Stimulated activated CD8-positive, alpha-beta memory T cell treated with anti-CD3 and anti-CD28 coated beads, Interleukin-4, amount 100 ng/mL, for 1 hour (primary cell): ENCODE results near the gene ARMC12.
"Not testable (repeated sequence)": the region's sequence is repeated elsewhere in the genome, so short reads cannot be mapped to it uniquely, and the experiment has no call there.

ENCODE experiments used
- DNase-seq, 2 donors: peaks; one replicate each; pipeline ENCODE4 v3.0.0-alpha.2; 2020; ENCODE audit warnings: low read depth in 2 of 2, low spot score in 1 of 2

ARMC12 gene

DNA sequence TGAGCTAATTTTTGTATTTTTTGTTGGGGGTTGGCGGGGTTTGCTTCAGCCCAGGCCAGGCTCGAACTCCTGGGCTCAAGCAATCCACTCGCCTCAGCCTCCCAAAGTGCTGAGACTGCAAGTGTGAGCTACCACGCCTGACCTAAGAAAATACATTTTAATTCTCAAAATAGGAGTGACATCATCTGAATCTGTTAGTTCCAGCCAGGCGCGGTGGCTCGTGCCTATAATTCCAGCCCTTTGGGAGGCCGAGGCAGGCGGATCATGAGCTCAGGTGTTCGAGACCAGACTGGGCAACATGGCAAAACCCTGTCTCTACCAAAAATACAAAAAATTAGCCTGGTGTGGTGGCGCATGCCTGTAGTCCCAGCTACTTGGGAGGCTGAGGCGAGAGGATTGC is 2.5 kb upstream of the ARMC12 start:
- DNase-seq: not testable (repeated sequence)

DNA sequence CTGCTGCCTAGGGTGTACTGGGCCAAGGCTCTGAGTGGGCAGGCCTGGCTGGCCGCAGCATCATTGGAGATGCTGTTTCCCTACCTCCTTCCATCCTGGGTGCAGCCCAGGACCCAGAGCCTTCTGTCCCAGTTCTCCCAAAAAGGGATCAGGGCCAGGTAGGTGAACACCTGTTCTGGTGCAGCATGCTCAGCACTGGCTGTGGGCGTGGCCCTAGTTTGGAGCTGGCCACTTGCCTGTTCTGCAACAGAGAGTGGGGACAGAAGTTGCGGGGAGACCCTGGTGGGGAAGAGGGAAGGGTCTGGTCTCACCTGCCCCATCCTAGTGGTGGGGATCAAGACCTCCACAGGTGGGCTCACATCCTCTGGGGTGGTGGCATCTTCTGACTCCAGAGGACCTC is 1.4 kb upstream of the ARMC12 start:
- DNase-seq: no peak

DNA sequence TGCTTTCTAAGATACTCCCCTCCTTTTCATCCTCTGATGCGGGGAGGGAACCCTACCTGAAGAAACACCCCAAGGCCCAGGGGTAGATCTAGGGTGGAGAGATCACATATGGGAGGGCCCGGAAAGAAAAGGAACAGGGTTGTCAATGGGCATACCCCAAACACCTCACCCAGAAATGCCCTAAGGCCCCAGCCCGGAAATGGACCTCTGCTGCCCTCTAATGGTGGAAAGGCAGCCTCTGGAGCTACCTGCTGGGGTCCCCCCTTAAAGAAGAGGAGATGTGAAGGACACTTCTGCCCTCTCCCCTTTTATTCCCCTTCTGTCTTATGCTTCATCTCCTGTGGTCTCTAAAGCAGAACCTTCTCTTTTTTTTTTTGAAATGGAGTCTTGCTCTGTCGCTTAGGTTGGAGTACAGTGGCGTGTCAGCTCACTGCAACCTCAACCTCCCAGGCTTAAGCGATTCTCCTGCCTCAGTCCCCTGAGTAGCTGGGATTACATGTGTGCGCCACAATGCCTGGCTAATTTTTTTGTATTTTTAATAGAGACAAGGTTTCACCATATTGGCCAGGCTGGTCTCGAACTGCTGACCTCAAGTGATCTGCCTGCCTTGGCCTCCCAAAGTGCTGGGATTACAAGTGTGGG is 458 bp upstream of the ARMC12 start:
- DNase-seq: peak; percentile 70 to 82

DNA sequence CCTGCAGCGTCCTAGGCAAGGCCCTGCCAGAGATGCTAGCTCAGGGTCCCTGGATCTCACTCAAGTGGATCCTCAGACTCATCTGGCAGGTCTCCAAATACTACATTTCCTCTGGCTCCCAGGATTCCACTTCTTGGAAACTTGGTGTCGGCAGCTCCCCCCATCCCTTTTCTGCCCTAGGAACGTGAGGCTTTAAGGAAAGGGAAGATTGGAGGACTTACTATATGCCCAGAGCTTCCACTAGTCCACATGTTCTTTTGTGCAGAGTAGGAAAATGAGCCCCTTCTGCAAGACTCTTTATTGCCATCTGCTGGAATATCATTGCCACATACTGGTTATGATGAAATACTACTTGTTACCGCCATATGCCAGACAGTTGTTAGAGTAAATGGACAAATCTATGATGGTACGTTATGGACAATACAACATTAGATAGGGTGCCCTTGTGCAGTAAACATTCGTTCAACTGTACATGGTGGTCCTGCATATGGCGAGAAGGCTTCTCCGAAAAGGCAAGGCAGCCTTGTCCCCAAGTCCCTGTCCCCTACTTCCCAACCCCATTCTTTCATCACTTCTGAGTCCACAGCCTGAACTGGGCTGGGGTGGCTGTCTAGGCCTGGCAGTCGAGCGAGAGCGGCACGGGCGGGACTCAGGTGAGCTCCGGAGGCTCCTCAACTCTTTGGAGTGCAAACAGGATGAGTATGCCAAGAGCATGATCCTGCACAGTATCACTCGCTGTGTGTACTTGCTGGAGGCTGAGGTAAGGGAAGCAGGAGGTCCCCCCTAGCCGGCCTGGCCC is 780 bp downstream of the ARMC12 start:
- DNase-seq: no peak

DNA sequence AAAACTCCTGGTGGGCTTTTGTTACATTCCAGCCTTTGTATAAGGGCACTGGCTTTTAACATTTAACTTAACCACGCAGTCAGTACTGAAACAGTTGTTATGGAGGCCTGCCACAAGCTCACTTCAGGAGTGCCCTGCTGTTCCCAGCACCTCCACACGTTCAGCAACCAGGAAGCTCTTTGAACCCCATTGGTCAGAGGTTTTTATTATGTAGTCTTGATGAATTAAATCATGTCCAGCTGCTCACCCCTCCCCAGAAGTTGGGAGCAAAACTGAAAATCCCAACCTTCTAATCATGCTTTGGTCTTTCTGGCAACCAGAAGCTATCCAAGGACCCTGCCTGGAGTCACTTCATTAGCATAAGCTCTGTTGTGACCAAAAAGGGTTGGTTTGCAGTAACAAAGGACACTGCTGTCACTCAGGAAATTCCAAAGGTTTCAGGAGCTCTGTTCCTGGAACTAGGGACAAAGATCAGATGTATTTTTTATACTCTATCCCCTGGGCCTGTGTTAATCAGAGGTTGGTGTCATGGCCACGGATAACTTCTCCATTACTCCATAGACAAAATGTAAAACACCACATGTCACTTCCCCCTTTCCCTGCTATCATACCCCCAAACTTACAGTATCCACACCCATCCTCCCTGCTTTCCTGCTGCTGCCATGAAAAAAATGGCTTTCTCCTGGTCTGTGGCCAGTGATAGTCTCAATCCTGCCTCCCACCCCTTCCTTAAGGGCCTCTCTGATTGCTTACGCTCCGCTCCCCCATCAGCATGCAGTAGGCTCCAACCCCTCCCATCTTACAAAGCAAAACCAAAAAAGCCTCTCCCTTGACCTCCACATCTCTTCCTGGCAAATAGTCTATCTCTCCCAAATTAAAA is 3.1 kb downstream of the ARMC12 start:
- DNase-seq: no peak

DNA sequence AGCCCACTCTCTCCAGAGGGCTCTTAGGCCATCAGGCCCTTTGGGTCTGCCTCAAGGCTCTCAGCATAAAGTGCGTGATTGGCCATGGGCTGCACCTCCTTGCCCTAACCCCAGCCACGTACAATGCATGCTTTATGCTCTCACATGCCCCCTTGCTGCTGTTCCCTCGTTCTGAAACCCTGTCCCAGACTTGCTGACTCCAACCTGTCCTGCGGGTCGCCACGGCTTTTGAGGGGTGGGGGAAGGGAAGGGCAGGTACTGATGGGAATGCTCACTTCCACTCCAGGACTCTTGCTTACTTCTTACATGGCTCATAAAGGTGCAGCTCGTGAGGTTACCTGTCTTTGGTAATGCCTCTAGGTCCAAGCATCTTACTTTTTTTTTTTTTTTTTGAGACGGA is 6.0 kb downstream of the ARMC12 start:
- DNase-seq: no peak

DNA sequence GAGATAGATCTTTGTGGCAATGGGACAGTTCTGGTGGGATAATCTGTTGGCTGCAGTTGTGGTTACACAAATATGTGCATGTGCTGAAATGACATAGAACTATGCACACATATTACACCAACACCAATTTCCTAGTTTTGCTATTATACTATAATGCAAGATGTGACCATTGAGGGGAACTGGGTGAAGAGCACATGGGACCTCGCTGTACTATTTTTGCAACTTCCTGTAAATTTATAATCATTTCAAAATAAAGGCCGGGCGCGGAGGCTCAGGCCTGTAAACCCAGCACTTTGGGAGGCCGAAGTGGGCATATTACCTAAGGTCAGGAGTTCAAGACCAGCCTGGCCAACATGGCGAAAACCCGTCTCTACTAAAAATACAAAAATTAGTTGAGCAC is 8.7 kb downstream of the ARMC12 start:
- DNase-seq: no peak

DNA sequence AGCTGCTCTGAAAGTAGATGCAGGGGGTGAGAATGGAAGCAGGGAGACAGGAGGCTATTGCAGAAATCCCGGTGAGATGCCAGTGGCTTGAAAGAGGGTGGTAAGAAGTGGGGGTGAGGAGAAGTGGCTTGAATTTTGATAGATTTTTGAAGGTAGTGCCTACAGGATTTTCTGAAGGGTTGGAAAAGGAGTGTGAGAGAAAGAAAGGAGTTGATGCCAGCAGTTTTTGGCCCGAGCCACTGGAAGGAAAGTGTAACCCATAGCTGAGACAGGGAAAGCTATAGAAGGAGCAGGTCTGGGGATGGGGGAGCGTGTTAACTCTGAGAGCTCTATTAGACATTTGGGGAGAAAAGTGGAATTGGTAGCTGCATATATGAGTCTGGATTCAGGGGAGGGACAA is 9.7 kb downstream of the ARMC12 start:
- DNase-seq: no peak

DNA sequence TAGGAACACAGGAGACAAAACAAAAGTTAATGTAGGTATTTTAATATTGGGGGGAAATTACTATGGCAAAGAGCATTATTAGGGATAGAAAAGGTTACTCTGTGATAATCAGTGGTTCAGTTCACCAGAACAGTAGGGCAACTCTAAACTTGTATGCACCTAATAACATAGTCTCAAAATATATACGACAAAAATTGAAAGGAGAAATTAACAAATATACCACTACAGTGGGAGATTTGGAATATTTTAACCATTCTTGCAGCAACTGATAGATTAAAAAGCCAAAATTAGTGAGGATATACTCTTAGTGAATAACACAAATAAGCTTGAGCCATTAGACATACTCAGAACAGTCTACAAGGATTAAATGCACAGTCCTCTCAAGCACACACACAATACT is 11.0 kb downstream of the ARMC12 start:
- no peak for DNase-seq

DNA sequence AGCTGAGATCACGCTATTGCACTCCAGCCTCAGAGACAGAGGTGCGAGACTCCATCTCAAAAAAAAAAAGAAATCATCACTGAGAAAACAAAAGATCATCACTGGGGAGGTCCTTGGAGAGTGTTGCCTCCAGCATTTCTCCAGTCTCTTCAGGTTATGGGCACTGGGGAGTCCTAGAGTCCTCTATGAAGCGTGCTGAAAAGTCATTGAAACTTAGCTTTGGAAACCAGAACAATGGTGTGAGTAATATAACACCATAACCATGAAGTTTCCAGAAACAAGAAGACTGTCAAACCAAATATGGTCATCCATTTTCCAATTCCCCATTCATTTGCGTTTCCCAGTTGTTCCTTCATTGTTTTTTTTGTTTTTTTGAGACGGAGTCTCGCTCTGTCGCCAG is 13.7 kb downstream of the ARMC12 start:
- no peak for DNase-seq

DNA sequence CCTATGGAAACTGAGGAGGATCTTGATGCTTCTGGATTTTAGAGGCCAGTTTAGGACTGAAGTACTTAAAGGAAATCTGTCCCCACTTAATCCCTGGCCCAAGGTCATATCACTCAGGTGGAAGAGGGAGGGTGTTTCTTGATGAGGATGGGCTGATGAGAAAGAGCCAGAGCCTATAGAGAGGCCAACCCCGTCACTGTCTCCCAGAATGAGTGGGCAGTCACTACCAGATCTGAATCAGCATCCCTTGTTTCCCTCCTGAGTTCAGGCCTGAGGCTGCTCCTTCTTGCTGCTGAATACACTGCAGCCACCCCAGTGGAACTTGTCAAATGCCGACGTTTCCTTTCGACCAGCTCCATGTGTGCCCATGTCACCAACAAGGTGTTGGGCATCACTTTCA is 14.8 kb downstream of the ARMC12 start:
- no peak for DNase-seq

DNA sequence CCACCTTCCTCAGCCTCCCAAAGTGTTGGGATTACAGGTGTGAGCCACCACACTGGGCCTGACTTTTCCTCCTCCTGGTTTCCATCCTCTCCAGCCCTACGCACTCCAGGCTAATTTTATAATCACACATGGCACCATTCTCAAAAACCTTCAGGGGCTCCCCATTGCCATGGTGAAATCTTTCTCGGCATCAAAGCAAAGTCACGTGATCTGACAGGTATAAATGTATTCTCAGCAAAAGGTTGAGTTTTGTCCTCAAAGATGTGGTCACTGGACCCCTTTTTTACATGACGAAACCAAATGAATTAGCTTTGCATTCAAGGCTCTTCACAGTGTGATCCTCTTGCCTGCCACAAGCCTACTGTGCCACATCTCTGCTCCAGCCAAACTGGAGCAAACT is 15.5 kb downstream of the ARMC12 start:
- DNase-seq: no peak

DNA sequence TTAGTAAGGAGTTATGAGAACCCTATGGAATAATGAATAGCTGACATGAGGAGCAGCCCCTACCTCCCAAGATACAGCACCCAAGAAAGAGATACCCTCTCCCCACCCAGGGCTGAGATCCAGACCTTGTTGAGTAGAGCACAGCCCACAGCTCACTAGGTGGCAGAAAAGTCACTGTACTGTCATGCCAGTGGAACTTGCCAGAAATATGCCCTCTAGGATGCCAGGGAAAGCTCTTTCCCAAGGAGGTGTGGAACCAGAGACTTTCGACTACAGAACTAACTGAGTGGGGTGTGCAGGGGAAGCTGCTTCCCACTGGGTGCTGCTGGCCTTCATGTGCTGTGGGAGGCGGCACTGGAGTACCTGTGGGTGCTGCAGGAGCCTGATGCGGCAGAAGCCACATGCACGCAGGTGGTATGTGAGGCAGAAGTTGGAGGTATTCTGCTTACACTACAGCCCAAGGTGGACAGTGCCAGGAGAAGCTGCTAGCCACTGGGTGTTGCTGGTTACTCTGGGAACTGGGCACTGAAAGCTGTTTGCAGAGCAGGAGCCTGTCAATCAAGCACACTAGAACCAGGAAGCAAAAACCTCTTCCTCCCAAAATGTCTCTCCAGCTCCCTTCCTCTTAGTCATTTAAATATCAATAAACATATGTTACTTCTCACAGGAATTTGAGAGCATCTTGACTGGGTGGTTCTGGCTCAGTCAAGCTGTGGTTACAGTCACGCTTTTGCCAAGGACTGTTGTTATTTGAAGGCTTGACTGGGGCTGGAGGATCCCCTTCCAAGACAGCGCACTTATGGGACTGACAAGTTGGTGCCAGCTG is 17.8 kb downstream of the ARMC12 start:
- DNase-seq: no peak

DNA sequence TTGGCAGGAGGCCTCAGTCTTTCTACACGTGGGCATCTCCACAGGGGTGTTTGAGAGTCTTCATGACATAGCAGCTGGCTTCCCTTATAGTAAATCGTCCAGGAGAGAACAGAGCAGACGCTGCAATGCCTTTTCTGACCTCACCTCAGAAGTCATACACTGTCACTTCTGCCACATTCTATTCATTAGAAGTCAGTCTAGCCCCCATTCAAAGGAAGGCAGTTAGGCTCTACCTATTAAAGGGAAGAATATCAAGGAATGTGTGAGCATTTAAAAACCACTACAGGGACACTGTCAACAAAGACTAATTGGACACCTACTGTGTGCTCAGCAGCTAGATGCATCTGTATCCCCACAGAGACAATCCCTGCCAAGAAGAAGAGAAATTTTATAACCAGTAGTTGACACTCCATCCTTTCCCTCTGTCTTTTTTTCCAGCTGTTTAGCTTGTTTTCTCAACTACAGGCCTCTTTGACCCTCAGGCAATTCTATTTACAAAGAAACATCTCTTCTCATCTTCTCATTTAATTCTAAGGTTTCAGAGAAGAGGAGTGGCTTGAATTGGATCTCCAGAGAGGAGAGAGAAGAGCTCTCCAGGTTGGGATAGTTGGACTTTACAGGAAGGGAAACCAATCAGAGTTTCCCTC is 18.6 kb downstream of the ARMC12 start:
- no peak for DNase-seq

DNA sequence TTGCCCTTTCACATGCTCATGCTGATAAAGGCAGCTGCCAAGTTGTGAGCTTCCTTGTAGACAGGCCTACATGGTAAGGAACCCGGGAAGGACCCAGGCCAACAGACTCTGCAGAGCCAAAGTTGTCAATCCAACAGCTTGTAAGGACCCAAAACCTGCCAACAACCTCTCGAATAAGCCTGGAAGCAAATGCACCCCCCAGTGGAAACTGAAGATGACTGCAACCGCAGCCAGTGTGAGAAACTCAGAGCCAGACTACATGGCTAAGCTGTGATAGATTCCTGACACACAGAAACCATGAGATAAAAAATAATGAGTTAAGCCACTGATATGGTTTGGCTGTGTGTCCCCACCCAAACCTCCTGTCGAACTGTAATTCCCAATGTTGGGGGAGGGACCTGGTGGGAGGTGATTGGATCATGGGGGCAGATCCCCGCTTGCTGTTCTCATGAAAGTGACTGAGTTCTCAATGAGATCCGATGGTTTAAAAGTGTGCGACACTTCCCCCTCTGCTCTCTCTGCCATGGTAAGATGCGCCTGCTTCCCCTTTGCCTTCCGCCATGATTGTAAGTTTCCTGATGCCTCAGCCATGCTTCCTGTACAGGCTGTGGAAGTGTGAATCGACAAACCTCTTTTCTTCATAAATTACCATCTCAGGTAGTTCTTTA is 20.8 kb downstream of the ARMC12 start:
- DNase-seq: no peak

DNA sequence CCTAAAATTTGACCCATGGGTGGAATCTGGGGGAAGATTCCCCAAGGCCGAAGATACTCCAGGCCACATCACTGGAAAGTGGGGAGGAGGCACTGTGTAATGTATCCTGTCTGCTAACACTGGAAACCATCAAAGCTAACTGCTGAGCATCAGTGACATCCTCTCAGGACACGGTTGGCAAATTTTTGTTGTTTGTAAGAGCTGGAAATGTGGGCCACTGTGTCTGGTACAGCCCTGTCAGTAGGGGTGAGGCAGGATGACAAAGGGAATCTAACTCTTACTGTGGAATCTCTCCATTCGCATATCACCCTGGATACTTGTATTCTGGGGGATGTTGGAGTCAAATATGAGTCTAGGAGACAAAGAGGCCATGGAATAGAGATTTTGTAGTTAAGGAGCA is 22.6 kb downstream of the ARMC12 start:
- DNase-seq: no peak

DNA sequence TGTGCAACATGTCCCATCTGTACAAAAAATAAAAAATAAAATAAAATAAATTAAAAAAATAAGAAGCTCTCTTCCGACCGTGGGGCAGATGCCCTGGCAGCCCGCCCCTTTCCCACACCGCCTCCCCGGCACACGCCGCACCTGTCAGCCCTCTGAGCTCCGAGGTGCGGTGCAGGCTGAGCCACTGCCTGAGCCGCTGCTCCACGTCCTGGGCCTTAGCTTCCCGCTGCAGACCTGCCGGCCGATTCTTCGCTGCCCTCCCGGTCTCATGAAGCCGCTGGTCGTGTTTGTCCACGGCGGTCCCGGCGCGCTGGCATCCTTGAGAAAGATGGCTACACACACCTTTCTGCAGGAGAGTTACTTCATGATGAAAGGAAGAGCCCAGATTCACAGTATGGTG is 28.9 kb downstream of the ARMC12 start:
- DNase-seq: no peak

DNA sequence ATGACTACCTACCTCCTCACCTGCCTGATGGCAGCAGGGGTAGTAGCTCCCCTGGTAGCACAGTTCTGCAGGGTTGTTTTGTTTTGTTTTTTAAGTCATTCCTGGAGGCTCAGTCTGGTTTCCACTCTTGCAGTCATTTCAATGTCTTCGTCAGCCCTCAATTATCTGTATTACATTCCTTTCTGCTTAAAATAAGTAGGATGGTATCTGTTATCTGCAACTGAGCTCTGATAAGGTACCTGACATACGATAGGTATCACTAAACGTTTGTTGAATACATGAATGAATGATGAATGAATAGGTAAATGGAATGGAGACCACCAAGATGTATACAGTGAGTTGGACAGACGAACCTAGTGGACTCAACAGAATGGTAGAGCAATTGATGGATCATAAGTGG is 32.4 kb downstream of the ARMC12 start:
- DNase-seq: no peak

DNA sequence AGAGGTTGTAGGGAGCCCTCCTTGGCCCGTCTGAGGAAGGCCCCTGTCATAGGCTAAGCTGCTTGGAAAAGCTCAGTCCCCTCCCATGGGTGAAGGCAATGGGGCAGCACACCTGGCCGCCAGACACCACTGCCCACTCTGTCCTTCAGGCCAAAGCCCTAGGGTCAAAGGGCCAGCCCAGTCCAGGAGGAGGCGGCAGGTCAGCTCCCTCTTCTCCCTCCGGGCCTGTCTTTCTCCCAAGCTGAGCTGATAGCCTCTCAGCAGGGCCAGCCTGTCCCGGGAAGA is 34.5 kb downstream of the ARMC12 start:
- no peak for DNase-seq

DNA sequence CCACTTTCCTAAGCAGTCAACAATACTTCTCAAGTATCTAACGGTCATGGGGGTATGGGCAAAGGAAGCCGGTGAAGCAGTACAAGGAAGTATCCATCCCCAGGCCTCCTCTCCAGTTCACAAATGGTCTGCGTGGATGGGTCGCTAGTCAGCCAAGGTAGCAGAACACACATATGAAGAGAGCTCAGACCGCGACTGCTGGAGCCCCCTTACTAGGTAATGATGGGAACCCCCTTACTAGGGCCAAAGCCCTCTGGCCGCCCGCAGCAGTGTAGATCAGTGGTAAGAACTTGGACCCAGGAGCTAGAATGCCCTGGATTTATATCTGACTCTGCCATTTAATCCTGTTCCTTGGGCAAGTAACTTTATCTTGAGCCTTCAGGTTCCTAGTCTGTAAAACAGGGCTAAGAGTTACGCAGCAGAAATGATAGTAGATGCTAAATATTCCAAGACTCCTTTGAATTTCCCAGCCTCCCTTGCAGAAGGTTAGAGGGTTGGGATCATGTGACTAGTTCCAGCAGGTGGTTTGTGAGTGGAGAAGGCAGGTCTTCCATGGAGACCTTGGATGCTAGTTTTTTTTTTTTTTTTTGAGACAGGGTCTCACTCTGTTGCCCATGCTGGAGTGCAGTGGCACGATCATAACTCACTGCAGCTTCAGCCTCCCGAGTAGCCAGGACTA is 37.4 kb downstream of the ARMC12 start:
- no peak for DNase-seq
